H1 (cell line): ENCODE measurements around the gene TMEM120B.
"Not testable (repeated sequence)": the region's sequence is repeated elsewhere in the genome, so short reads cannot be mapped to it uniquely, and the experiment has no call there.

Source experiments
- BCL11A ChIP-seq, 2 experiments: IDR thresholded peaks; one replicate each; pipeline ENCODE4 v1.6.1; 2011; ENCODE audit warnings: low read depth in 2 of 2, low read length in 2 of 2, mild to moderate bottlenecking in 2 of 2
- CBX5 ChIP-seq: fragments of 300-800, 300-1000 bp; sonication (generic); IDR thresholded peaks from 2 replicates; pipeline ENCODE4 v1.7.1; 2016; ENCODE audit warnings: antibody characterized with exemption, low read length, low read depth
- NRF1 ChIP-seq: IDR thresholded peaks from 2 replicates; pipeline ENCODE4 v1.6.1; 2011; ENCODE audit warnings: mild to moderate bottlenecking, low read depth, low read length, improper control_type of control experiment
- RAD21 ChIP-seq, 2 experiments: IDR thresholded peaks in 1 of 2; conservative IDR thresholded peaks in 1 of 2; 2 replicates each; pipeline ENCODE4 v1.6.1; 2011; ENCODE audit warnings: low read depth in 2 of 2, low read length in 2 of 2, improper control_type of control experiment in 1 of 2, inconsistent platforms in 1 of 2, mild to moderate bottlenecking in 1 of 2, moderate library complexity in 1 of 2
- SUZ12 ChIP-seq: fragments of 200-600 bp; sonication (generic); IDR thresholded peaks from 2 replicates; pipeline ENCODE4 v1.6.1; 2012; ENCODE audit warnings: mild to moderate bottlenecking, inconsistent platforms, low read length, moderate library complexity, mixed read lengths
- TF ChIP-seq, protein P1 (sequence below), 3 experiments: IDR thresholded peaks; 1 replicate in 2 of 3; 2 replicates in 1 of 3; pipeline versions ENCODE4 v1.5.1 to v1.6.1; 2011; ENCODE audit warnings: low read length in 3 of 3, mild to moderate bottlenecking in 3 of 3, inconsistent platforms in 2 of 3, low read depth in 1 of 3, moderate library complexity in 1 of 3; ENCODE audit not compliant: insufficient read depth in 1 of 3; ENCODE audit errors: control extremely low read depth in 1 of 3
- TF ChIP-seq, protein P2 (sequence below): IDR thresholded peaks from 2 replicates; pipeline ENCODE4 v1.6.1; 2012; ENCODE audit warnings: inconsistent platforms

DNA sequence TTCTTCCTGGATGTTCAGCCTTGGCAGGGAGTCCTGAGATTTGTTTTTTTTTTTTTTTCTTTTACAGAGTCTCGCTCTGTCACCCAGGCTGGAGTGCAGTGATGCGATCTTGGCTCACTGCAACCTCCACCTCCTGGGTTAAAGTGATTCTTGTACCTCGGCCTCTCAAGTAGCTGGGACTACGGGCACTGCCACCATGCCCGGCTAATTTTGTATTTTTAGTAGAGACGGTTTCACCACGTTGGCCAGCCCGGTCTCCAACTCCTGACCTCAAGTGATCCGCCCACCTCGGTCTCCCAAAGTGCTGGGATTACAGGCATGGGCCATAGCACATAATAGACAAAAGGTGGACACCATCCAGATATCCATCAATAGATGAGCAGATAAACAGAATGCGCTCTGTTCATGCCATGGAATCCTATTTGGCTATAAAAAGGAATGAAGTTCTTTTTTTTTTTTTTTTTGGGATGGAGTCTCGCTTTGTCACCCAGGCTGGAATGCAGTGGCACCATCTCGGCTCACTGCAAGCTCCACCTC, 32.8 kb upstream of the TMEM120B start:
- not testable (repeated sequence) for TF ChIP-seq SUZ12; BCL11A (IDR thresholded peaks at IDR 0.05; ENCODE audit: low read depth in 2 of 2, low read length in 2 of 2); NRF1; RAD21 (IDR thresholded peaks at IDR 0.05 in 1 of 2, conservative IDR thresholded peaks at IDR 0.05 in 1 of 2; ENCODE audit: low read depth in 2 of 2, low read length in 2 of 2); CBX5
- TF ChIP-seq, protein P1, sequence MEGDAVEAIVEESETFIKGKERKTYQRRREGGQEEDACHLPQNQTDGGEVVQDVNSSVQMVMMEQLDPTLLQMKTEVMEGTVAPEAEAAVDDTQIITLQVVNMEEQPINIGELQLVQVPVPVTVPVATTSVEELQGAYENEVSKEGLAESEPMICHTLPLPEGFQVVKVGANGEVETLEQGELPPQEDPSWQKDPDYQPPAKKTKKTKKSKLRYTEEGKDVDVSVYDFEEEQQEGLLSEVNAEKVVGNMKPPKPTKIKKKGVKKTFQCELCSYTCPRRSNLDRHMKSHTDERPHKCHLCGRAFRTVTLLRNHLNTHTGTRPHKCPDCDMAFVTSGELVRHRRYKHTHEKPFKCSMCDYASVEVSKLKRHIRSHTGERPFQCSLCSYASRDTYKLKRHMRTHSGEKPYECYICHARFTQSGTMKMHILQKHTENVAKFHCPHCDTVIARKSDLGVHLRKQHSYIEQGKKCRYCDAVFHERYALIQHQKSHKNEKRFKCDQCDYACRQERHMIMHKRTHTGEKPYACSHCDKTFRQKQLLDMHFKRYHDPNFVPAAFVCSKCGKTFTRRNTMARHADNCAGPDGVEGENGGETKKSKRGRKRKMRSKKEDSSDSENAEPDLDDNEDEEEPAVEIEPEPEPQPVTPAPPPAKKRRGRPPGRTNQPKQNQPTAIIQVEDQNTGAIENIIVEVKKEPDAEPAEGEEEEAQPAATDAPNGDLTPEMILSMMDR (IDR thresholded peaks at IDR 0.05; ENCODE audit: control extremely low read depth in 1 of 3, insufficient read depth in 1 of 3, low read depth in 1 of 3, low read length in 3 of 3) = not testable (repeated sequence)
- TF ChIP-seq, protein P2, sequence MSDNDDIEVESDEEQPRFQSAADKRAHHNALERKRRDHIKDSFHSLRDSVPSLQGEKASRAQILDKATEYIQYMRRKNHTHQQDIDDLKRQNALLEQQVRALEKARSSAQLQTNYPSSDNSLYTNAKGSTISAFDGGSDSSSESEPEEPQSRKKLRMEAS = not testable (repeated sequence)
